AG20443 (cell line): ENCODE measurements around the gene SNCA.

Experiments
- DNase-seq: peaks from one replicate; pipeline ENCODE4 v3.0.0; 2012; ENCODE audit warnings: low spot score, mixed read lengths

SNCA gene

GRCh38 chr4:89707467-89707866 is 129.5 kb downstream of the SNCA start:
- DNase-seq = no peak

GRCh38 chr4:89704651-89705395 is 132.1 kb downstream of the SNCA start:
- no peak for DNase-seq

GRCh38 chr4:89703829-89704590 is 133.0 kb downstream of the SNCA start:
- no peak for DNase-seq

DNA sequence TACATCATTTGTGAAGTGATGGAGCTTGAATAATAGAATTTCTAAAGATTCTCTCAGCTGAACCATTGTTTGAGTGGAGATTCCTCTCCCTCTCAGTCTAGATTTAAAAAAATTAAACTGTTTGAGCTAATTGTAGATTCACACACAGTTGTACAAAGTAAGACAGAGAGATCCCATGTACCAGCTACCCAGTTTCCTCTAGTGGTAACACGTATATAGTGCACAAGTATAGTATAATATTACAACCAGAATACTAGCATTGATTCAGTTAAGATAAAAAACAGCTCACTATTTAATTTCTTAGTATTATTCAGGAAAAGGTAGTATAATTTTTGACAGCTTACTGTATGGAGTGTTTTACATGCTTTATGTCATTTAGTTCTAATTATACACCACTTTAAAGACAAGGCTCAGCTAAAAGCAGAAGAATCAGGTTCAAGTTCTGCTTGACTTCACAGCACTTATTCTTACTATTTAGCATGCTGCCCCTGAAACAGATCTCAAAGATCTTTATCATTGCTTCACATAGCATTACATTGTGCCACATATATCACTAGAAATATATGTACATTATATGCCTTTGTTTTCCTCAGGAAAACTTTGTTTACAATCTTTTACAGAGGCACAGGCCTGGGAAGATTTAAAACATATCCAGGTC is 136.1 kb downstream of the SNCA start:
- DNase-seq = no peak

GRCh38 chr4:89685690-89686089 is 151.3 kb downstream of the SNCA start:
- no peak for DNase-seq

GRCh38 chr4:89685277-89685676 is 151.7 kb downstream of the SNCA start:
- DNase-seq = no peak

DNA sequence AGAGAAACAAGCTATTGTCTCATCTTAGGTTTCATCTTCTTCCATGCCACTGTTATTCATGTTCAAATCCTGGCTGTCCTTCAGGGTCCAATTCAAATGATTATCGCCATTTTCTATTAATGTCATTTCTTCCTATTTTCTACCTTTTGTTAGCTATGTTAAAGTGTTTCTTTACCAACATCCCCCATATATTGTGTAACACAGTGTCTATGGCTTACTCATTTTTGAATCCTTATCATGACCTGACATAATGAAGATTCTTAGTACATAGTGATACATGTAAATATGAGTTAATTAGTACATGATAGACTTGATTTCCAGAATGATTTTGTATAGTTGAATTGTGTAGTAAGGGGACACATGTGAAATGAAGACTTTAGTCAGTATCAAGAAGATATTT is 152.4 kb downstream of the SNCA start:
- DNase-seq = no peak

- DNase-seq = no peak
Measured at GRCh38 chr4:89682808-89683207, 154.2 kb downstream of the SNCA start.

DNA sequence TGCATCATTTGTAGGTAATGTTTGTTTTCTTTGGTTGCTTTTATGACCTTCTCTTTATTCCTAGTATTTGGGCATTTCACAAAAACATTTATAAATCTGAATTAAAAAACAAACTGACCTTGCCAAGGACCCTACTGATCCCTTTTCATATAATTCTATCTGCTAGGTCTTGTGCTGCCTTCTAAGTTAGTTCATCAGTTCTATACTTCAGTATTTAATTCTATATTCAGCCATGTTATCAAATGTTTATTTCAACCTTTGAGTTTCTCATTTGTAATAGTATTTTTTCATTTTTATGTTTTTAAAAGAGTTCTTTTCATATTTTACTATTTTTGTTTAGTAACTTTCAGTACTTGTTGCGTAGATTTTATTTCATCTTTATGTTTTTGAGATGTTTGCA is 155.3 kb downstream of the SNCA start:
- DNase-seq = no peak

DNA sequence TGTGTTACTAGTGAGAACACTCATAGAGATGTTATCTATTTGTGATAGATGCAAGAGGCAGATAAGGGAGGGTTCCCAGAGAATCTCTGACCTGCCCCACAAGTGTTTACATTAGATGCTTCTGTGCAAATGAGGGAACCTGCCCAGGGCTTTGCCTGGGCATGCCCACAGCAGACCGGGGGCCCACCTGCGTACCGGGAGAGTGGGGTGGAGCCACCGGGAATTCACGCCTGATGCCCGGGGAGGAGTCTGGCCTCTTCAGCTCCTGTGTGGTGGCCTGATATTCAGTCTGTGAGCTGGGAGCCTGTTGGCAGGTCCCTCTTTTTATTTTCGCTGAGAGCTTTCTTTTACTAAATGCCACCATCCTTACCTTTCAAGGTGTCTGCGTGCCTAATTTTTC is 155.7 kb downstream of the SNCA start:
- DNase-seq = no peak

DNA sequence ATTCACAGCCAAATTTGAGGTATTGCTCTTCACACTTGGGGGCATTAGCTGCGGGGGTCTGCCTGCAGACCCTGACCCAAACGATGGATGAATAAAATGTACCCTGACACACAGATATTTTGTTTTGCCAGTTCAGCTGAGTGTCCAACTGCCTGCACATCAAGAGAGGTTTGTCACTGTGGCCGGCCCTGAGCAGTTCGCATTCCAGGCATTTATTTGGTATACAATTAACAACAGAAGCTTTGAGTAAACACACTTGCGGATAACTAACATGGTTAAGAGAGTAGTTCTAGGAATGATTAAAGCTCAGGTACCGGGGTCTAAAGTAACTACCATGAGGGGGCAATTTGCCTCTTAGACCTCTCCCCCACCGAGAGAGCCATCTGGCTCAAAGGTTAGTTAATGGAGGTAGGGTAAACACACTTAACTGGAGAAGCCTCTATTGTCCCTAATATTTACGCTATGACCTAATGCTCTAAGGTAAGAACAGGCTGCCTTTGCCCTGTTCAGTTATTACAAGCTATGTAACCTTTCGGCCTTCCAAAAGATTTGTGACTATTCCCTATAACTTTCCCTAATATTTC is 162.0 kb downstream of the SNCA start:
- DNase-seq = no peak
